GM18873 (cell line): ENCODE data around the gene ZNF598.

Experiments
- ATAC-seq: cut with Tn5 transposase; IDR thresholded peaks from one replicate; pipeline ENCODE4 v1.9.1; 2021; ENCODE audit warnings: mild to moderate bottlenecking, moderate library complexity, moderate number of reproducible peaks; ENCODE audit not compliant: unreplicated experiment, low FRiP score

Gene ZNF598

DNA sequence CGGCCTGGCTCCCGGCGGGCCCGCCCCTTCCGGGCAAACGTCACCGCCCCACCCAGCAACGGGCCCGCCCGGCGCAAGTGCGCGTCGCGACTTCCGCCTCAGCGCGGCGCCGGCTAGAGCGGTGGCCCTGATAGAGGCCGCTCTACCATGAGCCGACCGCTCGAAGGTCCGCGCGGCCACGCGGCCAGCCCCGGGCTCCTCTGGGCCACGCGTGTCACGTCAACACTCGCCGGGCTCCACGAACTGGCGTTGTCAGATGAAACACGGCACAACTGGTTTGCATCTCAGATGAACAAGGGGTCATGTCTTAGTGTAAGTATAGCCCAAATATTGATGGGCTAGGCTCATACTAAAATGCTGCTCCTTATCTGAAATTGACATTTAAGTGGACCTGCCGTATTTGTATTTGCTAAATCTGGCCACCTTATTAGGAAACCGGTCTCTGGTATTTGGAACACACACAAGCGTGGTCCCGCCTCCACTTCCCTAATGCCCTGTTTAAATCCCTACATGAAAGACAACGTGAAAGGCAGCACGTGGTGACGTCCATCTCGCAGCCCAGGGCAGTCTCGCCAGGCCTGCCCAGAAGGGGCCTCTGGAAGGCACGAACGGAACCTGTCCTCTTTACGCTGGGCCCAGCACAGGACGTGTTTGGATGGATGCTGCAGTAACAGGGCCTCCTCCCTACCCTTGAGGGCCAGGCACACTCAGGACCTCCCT lies at the start of gene ZNF598:
TSS of gene ZNF598 (minus strand) at position 31 of the 720 bp plus-strand sequence.
- ATAC-seq = no peak

DNA sequence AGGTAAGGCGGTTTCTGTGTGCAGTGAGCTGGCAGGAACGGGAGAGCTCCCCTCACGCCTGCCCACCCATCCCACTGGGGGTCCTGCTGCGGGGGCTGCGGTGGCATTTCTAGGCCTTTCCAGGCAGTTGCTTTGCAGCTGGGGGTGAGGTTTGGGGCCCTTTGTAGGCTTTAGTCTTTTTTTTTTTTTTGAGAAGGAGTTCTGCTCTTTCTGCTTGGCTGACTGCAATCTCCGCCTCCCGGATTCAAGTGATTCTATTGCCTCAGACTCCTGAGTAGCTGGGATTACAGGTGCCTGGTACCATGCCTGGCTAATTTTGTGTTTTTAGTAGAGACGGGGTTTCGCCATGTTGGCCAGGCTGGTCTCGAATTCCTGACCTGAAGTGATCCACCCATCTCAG lies 49.3 kb upstream of the ZNF598 start:
- ATAC-seq = no peak

DNA sequence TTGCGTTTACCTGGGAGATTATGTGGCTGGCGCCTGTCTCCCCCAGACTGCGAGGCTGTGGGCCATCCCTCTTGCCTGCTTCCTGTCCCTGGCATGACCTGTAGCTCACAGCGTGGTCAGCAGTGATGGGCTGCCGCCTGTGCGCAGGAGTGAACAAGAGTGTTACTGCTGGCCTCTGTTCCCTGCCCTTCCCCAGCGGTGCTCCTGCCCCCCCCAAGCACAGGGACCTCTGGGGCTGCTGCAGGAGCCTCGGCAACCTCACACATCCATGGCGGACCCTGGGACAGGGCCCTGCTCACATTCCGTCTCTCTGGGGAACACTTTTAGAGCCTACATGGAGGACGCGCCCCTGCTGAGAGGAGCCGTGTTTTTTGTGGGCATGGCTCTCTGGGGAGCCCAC lies 48.8 kb upstream of the ZNF598 start:
- no peak for ATAC-seq

DNA sequence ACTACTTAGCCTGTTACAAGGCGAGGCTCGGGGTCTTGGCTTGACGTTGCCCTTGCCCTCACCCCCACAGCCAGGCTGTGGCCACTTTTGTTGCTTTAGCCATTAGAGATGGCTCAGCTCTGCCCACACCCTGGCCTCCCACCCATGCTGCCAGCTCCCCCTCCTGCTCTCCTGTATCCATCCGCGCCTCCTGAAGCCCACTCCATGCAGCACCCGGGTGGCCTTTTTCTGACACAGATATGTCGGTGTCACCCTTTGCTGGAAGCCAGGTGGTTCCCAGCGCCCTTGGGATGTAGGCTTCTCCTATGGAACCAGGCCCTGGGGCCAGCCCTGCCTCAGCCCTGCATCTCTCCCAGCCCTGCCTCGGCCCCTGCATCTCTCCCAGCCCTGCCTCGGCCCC lies 47.8 kb upstream of the ZNF598 start:
- ATAC-seq = no peak

DNA sequence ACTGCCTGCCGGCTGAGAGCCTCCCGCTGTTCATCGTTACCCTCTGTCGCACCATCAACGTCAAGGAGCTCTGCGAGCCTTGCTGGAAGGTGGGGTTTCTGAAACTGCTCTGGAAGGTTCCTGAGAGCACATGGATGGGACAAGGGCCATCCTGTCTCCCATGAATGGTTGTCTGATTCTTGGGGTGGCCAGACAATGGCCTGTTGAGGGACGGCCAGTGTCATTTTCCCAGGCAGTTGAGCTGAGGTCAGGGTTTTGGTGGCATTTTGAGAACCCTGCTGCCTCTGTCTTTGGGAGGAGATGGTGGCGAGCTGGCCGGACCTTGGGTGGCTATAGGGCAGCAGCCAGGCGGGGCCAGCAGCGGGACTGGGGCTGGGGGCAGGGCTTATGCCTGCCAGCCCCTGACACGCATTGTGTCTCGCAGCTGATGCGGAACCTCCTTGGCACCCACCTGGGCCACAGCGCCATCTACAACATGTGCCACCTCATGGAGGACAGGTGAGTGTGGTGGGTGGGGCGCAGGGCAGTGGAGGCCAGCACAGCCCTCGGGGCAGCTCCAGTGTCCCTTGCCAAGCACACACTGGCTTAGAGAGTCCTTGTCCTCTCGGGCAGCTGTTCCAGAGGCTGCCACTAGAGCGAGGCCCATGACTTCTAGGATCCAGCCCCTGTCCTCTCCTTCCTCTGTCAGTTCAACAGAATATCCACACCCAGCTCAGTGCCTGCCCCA lies 47.2 kb upstream of the ZNF598 start:
- ATAC-seq = no peak

DNA sequence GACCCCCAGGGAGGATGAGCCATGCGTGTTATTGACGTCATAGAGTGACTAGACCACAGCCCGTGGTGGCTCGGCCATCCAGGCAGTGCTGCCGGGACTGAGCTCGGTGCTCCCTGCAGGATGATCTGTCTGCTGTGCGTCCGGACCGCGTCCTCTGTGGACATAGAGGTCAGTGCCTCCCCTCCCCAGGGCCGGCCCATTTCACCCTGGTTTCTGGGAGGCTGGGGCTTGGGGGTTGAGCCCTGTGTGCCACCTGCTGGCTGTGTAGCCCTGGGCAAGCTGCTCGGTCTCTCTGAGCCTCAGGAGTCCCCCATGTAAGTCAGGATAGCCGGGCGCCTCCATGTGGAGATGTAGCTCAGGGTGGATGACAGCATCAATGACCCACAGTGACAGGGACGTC lies 46.5 kb upstream of the ZNF598 start:
- no peak for ATAC-seq

DNA sequence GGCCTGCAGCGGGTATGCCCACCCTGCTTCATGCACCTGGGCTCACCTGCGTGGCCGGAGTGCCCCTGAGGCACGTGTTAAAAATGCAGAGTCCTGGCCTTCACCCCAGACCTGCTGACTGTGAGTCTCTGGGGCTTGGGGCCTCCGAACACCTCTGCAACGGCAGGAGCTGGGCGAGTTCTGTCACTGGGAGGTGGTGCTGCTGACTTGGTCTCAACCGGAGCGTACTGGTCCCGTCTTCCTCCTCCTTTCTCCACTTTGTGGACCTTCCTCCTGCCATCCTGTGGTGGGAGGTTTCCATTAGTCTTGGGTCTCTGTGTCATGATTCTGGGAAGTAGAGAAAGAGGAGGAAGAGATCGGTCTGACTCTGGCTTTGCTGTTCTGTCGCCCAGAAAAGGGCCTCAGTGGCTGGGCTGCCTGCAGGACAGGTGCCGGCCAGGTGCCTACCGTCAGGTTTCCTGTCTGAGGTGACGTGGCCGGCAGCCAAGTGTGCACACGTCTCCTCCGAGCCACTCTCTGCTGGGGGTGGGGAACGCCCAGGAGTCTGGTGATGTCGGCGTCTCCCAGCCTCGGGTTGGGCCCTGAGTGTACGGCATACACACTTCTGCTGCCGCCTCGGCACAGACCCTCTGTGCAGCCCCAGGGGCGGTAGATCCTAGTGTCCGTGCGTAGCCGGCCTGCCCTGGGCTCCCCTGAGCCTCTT lies 45.1 kb upstream of the ZNF598 start:
- ATAC-seq = no peak

DNA sequence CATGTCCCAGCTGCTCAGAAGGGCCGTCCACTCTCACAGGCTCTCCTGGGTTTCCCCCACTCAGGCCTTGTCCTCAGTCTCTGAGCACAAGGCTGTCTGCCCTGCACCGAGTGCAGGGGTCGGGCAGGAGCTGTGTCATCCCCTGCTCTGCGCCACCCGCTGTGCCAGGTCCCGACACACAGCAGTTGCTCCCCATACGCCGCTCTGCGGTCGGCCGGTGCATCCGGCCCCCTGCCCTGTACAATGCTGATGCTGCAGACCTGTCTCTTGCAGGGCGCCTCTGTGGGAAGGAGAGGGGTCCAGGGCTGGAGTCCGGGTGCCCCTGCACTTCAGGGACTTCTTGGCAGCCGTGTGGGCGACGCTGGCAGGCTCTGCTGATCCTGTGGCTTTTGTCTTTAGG lies 44.3 kb upstream of the ZNF598 start:
- ATAC-seq = no peak

DNA sequence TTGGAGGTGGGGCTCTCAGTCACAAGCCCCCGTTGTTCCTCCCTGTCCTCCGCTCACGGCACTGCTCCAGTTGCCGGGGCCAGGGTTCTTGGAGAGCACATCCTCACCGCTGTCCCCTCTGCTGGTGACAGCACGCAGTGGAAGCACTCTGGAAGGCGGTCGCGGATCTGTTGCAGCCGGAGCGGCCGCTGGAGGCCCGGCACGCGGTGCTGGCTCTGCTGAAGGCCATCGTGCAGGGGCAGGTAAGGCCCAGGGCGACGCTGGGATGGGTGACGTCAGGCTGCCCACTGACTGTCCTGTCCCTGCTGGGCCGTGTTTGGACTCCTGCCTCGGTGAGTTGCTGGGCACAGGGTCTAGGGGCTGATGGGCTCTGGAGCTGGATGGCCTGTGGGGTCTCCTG lies 43.6 kb upstream of the ZNF598 start:
- ATAC-seq = no peak

DNA sequence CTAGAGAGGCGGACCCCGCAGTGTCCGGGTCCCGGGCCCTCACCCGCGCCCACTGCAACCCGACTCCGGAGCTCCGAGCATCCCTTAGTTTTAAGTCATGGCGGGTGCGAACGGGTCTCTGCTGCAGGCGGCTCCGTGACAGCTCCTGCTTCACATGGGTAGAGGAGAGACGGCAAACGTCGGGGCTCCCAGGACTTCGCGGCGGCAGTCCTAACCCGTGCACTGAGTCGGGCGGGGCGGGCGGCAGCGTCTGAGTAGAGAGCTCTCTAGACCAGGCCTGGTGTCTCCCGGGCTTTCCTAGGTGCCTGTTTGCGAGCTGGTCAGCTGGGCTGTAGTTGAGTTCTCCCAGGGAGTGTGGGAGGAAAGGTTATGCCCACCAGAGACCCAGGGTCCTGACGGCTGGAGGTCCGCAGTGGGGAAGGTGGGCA lies 38.5 kb upstream of the ZNF598 start:
- no peak for ATAC-seq

DNA sequence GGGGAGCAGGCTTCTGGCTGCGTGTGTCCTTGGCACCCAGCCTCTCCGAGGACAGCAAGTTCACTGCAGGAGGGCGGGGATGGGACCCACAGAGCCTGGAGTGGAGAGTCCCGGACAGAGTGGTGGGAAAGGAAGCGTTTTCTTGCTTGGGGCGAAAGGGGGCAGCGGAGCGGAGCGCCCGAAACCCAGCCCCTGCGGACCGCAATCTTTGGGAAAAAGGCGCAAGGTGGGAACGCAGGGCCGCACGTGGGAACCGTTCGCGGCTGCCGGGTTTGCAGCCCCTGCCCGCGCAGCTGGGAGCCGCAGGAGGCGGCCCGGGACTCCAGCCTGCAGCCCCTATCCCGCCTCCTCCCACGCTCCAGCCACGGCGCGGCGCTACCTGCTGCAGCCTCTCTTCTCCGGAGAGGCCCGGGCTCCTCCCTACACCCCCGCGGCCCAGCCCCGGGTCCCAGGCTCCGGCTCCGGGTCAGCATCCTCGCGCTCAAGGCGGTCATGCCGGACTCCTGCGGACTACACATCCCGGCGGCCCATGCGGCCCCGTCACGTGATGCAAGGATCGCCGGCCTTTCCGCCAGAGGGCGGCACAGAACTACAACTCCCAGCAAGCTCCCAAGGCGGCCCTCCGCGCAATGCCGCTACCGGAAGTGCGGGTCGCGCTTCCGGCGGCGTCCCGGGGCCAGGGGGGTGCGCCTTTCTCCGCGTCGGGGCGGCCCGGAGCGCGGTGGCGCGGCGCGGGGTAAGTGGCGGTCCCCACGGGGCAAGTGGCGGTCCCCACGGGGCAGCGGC lies 37.9 kb upstream of the ZNF598 start, which contains the start of the genes NTHL1 and TSC2:
TSS of gene NTHL1 (minus strand) at position 505 of the 786 bp plus-strand sequence. CDS start at position 494, 11 bp downstream.
TSS of gene TSC2 (plus strand) at position 656 of the 786 bp plus-strand sequence. CDS start 631 bp downstream, outside the sequence.
- ATAC-seq = peak; percentile 91

DNA sequence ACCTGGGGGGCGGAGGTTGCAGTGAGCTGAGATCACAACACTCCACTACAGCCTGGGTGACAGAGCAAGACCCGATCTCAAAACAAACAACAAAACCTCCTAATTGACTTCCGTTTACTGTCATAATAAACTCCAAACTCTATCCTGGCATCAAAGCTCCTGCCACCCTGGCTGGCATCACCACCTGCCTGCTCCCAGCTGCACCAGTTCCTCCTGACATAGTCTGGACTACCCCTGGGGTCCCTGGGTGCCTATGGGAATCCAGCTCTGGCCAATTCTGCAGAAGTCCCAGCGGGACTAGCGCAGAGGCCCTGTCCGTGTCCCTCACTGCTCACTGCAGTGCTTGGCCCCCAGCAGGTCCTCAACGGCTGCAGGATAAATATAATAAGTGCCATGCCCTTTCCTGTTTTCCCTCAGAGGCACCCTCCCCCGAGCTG lies 37.3 kb upstream of the ZNF598 start:
- ATAC-seq = no peak

DNA sequence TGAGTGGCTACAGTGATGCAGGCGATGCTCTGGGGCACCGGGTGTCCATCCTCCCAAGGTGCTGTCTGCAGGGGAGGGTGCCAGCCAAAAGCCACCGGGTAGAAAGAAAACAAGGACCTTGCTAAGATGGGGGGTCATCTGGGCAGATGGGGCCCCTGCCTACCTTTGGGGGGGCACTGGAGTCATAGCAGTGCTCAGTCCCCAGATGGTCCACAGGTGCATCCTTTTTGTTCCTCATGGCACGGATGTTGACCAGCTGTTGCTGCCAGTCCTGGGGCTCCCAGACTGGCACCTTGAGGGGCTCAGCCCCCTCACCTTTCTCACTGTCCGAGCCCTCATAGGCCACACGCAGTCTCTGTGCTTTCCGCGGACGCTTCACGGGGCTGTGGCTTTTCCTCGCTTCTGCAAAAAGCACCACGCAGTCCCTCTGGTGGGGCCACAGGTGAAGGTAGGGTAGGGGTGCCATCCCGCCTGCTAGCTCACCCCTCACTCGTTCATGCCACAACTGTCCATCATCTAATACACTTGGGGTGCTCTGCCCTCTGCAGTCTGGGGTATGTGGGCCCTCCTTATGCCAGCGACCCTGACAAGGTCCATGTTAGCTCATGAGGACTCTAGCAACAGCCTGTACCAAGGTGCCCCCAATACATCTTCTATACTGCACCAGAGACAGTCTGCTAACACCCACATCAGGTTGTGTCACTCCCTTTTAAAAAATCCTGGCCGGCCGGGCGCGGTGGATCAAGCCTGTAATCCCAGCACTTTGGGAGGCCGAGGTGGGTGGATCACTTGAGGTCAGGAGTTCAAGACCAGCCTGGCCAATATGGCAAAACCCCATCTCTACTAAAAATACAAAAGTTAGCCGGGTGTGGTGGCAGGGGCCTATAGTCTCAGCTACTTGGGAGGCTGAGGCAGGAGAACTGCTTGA lies 36.6 kb upstream of the ZNF598 start:
- no peak for ATAC-seq

DNA sequence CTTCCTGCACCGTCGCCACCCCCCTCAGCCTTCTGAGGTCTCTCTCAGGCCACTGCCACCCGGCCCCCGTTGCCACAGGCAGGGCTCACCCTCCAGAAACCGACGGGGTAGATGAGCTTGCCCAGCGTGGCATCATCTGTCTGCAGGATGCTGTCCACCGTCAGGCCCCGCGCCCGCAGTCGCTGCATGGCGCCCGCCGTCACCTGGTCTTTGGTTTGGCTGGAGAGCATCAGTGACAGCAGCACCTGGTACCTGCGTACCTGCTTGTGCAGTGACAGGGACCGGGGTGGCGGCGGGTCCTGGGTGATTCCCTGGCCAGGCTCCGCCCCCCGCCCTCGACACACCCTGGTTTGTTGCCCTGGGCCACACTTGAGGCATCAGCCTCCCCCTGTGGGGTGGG lies 34.9 kb upstream of the ZNF598 start:
- no peak for ATAC-seq

DNA sequence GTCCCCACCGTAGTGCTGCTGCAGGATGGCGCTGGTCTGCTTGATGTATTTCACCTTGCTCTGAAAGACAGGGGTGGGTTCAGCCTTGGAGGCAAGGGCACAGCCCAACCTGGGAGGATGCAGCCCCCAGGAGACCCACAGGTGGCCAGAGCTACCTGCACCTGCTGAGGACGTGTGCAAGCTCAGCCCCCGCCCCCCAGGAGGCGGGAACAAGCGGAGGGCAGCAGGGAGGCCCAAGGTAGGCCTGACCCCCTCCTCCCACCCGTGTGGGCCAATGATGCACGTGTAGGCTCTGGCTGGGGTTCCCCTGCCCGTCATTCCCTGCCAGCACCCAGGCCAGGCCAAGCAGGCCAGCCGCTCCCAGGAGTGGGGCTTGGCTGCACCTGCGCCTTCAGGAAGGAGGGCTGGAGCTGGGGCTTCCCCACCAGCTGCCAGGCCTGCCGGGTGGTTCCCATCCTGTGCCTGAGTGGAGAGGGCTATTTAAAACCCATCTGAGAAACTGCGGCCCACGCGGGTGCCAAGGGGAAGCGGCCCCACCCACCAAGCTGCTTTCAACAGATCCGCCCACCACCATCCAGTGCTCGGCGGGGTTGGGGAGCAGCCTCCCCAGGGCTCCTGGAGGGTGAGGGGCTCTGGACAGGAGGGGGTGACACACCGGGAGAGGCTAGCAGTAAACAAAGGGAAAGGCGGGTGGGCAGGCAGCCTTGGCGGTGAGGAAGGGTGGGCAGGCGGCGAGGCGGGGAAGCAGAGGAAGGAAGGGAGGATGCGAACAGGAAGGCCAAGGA lies 34.2 kb upstream of the ZNF598 start:
- no peak for ATAC-seq

DNA sequence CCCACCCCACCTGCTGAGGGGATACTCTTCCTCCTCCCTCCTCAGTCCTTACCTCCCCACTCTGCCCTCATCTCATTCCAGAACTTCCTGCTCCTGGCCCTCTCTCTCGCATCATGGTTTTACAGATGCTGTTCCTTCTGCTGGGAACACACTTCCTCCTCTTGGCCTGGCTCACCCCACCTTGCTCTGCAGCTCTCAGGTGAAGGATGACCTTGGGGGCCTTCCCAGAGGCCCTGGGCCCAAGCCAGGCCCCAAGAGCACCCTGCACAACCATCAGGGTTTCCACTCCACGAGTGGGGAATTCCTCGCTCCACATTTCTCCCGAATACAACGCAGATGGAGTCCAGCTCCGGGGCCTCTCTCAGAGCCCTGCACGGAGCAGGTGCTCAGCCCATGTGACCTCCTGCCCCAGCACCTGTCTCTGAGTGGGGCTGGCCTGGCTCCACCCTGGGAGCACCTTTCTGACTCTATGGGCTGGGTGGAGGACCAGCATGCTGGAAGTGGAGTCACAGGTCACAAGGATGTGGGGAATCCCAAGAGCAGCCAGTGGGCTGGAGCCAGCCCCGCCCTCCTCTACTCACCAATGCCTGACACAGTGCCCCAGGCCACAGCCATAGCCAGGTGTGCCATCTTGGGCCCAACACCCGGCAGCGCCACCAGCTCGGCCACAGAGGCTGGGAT lies 33.5 kb upstream of the ZNF598 start:
- ATAC-seq = no peak

DNA sequence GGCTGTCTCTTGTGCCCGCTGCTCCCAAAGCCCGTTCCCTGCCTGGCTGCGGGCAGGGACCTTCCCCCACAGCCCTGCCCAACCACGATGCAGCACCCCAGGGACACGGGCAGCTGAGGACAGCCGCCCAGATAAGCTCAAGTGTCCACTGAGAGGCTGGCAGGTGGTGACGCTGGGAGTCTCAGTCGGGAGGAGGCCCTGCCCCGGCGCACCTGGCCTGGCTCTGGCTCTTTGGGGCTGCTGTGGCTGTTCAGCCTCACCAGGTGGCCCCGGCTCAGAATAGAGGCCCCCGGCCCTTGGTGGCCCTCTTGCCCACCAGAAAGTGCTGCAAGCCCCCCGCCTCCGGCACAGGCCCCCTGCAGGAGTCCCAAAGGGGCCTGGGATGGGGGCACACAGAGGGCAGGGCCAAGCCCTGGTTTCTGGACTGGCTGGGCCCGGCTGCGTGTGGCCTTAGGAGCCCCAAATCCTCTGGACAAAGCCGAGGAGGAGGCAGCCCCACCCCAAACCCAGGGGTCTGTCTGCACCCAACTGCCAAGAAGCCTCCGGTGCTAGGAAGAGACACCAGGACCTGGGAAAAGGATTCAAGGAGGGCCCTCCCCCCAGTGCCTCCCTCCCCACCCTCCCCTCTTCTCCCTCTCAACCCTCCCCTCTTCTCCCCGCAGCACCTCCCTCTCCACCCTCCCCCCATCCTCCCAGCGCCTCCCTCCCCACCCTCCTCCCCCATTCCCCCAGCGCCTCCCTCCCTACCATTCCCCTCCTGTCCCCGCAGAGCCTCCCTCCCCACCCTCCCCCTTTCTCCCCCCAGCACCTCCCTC lies 32.8 kb upstream of the ZNF598 start:
- ATAC-seq = no peak
